CD4-positive, alpha-beta T cell treated with Interferon alpha-2 for 1 hour (primary cell): ENCODE measurements around the gene APPL1.
"Not testable (repeated sequence)": the region's sequence is repeated elsewhere in the genome, so short reads cannot be mapped to it uniquely, and the experiment has no call there.

Experiments
- DNase-seq, 2 donors: peaks; one replicate each; pipeline ENCODE4 v3.0.0-alpha.2; 2020 to 2022

APPL1 gene

DNA sequence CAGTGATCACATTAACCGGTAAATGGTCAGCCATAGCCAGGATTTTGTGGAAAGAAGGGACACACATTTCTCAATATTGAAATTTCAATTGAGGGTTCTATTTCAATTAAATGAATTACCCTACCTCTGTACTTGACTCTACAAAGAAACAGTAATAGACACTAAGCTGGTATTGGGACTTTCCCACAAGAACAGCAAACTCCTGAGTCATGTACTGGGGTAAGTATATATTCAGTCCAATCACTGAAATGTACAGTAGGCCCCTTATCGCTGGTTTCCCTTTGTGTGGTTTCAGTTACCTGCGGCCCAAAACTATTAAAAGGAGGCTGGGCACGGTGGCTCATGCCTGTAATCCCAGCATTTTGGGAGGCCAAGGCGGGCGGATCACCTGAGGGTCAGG lies 47.3 kb downstream of the APPL1 start:
- DNase-seq, result no peak

DNA sequence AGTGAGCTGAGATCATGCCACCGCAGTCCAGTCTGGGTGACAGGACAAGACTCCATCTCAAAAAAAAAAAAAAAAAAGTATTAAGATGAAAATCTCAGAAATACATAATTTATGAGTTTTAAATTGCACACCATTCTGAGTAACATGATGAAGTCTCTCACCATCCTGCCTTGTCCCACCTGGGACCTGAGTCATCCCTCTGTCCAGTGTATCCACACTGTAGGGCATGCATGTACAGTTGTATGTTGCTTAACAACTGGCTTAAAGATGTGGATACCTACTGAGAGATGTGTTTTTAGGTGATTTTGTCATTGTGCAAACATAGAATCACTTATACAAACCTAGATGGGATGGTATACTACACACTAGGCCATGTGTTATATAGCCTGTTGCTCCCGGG lies 47.9 kb downstream of the APPL1 start:
- no peak for DNase-seq

DNA sequence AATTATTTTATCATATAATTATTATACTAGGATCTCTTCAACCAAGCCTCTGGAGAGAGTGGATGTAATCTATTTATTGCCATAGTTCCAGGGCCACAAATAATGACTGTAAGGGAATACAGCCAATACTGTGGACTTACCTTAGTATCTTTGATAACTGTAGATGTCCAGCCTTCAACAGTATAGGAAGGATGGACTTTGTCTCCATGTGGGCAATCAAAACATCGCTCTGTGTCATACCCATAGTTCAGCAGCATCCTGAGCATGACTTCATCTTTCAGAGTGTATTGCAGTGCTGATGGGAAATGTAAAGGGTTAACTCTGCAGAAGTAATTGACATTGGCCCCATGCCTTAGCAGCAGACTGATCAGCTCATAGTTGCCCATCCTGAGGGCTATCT lies 50.7 kb downstream of the APPL1 start:
- DNase-seq, result no peak

DNA sequence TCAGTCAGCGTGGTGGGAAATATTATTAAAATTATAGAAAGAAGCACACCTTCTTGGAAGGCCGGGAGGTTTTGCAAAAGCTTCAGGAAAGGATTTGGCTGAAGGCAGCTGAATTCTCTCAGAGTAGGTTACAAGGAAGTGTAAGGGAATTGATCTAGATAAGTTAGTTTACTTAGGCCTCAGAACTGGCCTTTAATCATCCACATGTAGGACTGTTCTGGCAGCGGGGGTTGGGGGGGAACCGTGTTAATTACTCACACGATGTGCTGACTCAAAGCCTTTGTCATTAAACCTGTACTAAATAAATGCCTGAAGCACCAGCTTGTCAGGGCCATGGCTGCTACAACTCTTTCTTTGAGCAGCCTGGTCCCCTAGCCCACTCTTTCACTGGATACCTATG lies 52.2 kb downstream of the APPL1 start:
- DNase-seq, result no peak

- no peak for DNase-seq
Observed at GRCh38 chr3:57281715-57282114, 54.2 kb downstream of the APPL1 start.

DNA sequence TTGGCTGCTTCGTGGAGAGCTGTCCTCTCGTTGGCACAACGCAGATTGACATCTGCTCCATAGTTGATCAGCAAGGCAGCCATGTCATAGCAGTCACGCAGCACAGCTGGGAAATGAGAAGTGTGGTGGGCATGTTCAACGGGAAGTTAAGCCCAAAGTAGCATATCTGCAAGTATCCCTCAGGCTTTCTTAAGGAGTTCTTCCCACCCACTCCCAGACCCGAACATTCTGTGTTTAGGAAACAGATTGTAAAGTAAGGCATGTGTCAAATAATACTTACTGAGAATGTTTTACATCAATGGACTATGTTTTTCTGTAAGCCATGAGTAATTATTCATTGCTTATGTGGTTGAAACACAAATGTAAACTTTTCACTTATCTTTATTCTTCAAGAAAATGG lies 55.8 kb downstream of the APPL1 start:
- no peak for DNase-seq

DNA sequence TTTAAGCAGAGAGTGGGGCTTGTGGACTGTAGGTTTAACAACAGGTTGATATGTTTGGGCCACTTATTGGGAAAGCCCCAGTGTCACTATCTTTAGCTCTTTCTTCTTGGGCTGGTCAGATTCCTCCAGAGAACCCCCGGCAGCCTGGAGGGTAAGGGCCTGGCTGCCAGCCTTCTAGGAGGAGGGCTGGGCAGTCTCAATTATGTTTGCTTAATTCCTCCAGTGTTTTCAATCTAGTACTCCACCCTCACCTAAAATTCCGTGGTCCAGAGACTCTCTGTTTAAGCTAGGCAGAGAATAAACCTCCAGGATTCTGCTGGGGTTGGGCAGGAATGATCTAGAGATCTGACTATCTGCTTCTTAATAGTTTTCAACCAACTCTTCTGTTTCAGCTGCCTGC lies 59.7 kb downstream of the APPL1 start:
- no peak for DNase-seq

DNA sequence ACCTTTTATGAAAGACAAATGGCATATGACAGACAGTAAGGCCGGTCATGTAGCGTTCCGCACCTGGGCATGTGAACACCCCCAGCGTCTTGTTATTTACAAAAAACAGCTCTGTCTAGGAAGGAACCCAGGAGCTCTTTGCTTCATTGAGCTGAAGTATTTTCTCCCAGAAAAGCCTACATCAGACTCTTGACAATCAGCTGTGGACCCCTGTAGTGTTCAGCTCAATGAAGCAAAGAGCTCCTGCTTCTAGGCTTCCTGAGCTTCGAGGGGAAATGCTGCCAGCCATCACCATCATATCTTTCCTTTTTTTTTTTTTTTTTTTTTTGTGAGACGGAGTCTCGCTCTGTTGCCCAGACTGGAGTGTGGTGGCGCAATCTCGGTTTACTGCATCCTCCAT lies 60.9 kb downstream of the APPL1 start:
- no peak for DNase-seq

- DNase-seq, result no peak
Observed at GRCh38 chr3:57292159-57292896, 64.8 kb downstream of the APPL1 start, which contains the start of gene ASB14. Gene ASB14, minus strand, starts transcription at chr3:57292685. Its CDS starts 652 bp downstream, at chr3:57292033.

DNA sequence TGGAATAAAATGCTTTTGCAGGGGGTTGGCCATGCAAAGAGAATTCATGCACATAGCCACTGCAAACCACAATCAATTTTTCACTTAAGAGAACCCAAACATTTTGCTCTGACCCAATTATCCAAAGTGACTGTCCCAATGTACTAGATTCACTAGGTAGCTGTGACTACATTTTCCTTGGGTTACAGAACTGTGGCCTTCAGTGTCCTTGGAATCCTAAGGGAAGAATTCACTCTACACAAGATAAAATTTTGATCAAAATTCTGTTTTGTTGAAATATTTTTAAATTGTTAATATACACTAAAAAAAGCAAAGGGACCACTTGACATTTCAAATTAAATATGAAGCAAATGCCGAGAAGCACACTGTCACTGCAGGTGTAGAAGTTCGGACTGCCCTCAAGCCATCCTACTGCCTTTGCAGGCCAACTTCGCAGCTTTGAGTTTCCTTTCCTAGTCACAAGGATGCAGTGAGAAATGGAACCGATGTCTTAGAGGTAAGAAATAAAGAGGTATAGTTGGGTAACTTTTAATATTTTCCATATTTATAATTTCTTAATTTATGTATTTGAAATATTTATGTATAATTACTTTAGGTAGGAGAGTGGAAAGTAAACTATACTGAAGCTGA lies 65.5 kb downstream of the APPL1 start:
- DNase-seq, result no peak

GRCh38 chr3:57298041-57298440 lies 70.5 kb downstream of the APPL1 start:
- no peak for DNase-seq

GRCh38 chr3:57303520-57303919 lies 76.0 kb downstream of the APPL1 start:
- not testable (repeated sequence) for DNase-seq

GRCh38 chr3:57309769-57310360 lies 82.3 kb downstream of the APPL1 start:
- DNase-seq, result no peak

- no peak for DNase-seq
Observed at GRCh38 chr3:57314204-57314603, 86.7 kb downstream of the APPL1 start.
